Umbilical cord (tissue), 2 donors: ENCODE measurements around the gene DPM3. TPM values are rescaled to one million over a fixed set of nuclear protein-coding genes. Genes with fewer than 3 reads are reported as not detected.
"Not testable (repeated sequence)": the region's sequence is repeated elsewhere in the genome, so short reads cannot be mapped to it uniquely, and the experiment has no call there.

Experiments used
- DNase-seq: peaks from one replicate; pipeline ENCODE4 v3.0.0-alpha.2; 2015; ENCODE audit warnings: low spot score
- total RNA-seq: library from RNA; depleted of rRNA; stranded (reverse); fragments of >200 nt; gene quantifications from one replicate; pipeline ENCODE4 v1.2.3, GENCODE V29; 2014; ENCODE audit warnings: low replicate concordance; ENCODE audit not compliant: insufficient read depth

Gene DPM3
- not detected for total RNA-seq

DNA sequence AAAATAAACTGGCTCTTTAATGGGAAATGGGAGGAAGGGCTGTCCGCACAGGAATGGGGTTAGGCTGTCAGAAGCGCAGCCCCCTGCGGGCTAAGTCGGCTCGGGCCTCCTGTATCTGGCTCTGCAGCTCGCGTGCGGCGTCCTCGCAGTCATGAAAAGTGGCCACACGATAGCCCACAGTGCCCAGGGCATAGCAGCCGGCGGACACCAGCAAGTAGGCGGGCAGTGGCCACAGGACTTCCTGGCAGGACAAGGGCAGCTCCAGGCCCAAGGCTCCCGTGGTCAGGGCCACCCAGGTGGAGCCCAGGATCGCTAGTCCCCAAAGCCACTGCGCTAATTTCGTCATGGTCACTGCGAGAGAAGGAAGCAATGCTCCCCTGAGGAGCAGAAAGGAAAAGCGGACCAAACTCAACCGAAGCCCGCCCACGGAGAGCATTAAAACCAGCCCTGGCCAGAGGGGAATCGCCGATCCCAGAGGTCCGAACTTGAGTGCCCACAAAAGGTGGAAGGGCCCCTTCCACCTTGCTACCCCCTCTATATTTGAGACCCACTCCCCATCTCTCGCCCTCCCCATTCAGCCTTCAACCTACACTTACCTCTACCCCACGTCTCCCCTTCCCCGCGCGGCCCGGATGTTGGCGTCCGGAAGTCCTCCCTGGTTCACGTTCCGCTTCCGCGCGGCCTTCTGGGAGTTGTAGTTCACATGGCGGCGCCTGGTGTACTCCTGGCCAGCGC, at the start of gene DPM3:
TSS of gene DPM3 (minus strand) at position 637 of the 735 bp plus-strand sequence. CDS start at position 346, 291 bp downstream.
- DNase-seq, result peak; percentile 90

DNA sequence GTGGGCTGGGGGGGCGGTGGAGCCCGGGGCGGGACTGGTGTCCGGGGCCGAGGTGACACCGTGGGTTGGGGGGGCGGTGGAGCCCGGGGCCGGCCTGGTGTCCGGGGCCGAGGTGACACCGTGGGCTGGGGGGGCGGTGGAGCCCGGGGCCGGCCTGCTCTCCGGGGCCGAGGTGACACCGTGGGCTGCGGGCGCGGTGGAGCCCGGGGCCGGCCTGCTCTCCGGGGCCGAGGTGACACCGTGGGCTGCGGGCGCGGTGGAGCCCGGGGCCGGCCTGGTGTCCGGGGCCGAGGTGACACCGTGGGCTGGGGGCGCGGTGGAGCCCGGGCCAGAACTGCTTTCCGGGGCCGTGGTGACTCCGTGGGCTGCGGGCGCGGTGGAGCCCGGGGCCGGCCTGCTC, 49.6 kb upstream of the DPM3 start:
- DNase-seq, result not testable (repeated sequence)

- DNase-seq, result no peak
Measured at GRCh38 chr1:155188268-155188667, 47.9 kb upstream of the DPM3 start.

DNA sequence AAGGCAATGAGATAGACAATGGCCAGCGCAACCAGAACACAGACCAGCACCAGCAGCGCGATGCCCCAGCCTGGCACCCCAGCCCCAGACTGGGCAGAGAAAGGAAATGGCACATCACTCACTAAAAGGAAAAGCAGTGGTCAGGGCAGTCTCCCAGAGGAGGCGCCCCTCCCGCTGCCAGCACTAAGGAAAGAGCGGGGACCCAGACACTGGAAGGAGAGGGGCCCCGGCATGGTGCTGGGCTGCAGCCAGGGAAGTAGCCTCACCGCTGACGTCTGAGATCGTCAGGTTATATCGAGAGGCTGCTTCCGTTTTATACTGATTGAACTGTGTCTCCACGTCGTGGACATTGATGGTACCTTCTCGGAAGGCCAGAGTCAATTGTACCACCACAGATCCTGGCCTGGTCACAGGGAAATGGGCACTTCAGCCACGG, 47.1 kb upstream of the DPM3 start:
- DNase-seq, result no peak

DNA sequence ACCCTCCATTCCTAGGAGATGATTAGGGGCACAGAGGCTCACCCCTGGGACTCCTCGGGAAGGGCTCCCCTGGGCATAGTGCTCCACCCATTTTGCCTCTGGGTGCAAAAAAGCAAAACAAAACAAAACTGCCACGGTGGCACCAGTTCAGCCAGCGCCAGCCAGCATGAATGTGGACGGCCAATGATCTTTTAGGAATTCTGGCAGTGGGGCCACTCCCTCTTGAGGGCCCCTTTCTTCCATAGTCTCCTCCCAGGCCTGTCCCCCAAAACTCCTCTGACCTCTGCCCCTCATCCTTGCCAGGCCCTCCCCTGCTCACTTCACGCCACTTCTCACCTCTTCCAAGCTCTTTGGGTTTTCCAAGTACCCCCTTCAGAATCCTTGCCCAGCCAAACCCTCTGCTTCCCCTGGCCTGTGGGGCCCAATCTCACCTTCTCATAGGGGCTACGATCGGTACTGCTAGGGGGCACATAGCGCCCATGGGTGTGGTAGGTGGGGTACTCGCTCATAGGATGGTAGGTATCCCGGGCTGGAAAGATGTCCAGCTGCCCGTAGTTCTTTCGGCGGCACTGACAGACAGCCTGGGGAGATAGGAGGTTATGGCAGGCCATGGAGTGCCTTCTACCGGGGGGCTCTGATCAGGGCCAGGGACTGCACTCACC, 46.6 kb upstream of the DPM3 start:
- no peak for DNase-seq

DNA sequence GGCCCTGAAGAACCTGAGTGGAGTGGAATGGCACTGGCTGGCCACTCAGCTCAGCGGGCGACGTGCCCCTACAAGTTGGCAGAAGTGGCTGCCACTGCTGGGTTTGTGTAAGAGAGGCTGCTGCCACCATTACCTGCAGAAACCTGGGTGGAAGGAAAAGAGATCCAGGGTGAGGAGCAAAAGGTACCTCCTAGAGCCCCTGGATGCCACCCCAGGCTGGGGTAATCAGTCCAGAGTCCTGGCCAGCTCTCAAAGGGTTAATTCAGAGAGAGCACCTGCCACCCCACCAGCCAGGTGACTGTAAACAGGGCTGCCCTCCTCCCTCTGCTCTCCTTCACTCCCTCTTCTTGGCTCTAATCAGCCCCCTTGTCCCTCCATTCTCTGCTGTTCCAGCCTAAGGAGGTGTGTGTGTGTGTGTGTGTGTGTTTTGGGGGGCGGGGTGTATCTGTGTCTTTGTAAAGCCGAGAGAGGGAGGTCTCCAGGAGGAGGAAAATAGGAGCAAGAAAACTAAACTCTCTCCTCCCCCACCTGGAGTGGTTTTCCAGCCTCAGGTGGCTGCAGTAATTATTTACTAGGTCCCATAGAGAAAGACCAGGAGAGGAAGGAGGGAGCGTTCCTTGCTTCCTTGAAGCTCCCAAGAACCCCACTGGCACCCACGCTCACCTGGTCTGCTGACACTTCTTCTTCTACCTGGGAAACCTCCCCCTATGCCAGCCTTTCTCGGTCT, 45.9 kb upstream of the DPM3 start:
- no peak for DNase-seq

GRCh38 chr1:155185783-155186066, 45.4 kb upstream of the DPM3 start:
- DNase-seq, result no peak

GRCh38 chr1:155184835-155185782, 44.8 kb upstream of the DPM3 start:
- no peak for DNase-seq

- DNase-seq, result no peak
Measured at GRCh38 chr1:155184351-155184811, 44.0 kb upstream of the DPM3 start.

- no peak for DNase-seq
Measured at GRCh38 chr1:155183775-155184221, 43.5 kb upstream of the DPM3 start.

- DNase-seq, result no peak
Measured at GRCh38 chr1:155182052-155182550, 41.8 kb upstream of the DPM3 start.

- DNase-seq, result no peak
Measured at GRCh38 chr1:155181371-155182051, 41.2 kb upstream of the DPM3 start.

GRCh38 chr1:155179112-155180031, 39.0 kb upstream of the DPM3 start:
- DNase-seq, result no peak

GRCh38 chr1:155178441-155179111, 38.2 kb upstream of the DPM3 start:
- DNase-seq, result no peak

DNA sequence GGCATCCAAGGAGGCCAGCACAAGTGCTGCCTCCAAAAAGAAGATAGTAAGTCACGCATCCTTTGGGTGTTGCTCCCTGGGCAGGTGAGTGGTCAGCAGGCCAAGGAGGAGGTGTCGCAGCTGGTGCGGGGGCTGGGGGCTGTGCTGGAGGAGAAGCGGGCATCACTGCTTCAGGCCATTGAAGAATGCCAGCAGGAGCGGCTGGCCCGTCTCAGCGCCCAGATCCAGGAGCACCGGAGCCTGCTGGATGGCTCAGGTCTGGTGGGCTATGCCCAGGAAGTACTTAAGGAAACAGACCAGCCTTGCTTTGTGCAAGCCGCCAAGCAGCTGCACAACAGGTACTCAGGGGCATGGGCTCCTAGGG, 37.6 kb upstream of the DPM3 start:
- DNase-seq, result no peak

GRCh38 chr1:155177192-155177917, 37.0 kb upstream of the DPM3 start:
- no peak for DNase-seq

DNA sequence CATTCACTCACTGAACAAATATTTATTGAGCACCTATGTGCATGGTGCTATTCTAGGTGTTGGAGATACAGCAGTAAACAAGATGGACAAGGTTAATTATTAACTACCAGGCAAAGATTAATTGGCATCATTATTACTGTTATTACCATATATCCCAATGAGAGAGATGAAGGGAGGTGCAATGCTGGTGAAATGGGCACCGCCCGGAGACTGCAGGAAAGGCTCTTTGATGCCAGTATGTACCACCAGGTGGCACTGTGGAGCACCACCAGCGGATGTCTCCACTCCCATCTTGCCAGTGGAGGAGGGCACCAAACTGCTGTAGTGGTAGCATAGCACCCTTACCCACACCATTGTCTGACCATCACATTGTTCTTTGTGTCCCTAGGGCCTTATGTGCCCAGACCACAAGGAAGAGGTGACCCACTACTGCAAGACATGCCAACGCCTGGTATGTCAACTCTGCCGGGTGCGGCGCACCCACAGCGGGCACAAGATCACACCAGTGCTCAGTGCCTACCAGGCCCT, 36.3 kb upstream of the DPM3 start:
- DNase-seq, result peak; percentile 79

DNA sequence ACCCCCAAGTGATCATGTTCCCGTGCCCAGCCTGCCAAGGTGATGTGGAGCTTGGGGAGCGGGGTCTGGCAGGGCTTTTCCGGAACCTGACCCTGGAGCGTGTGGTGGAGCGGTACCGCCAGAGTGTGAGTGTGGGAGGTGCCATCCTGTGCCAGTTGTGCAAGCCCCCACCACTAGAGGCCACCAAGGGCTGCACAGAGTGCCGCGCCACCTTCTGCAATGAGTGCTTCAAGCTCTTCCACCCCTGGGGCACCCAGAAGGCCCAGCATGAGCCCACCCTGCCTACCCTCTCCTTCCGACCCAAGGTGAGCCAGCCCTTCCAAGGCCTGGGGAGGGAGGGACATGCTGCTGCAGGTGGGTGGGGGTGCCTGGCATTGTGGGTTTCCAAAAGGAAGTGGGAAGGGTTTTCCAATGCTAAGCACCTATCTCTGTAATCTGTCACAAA, 35.6 kb upstream of the DPM3 start:
- no peak for DNase-seq
